K562 (cell line): ENCODE data around the gene APOM. TPM values are rescaled to one million over a fixed set of nuclear protein-coding genes. Genes with fewer than 3 reads are reported as not detected.
A peak's percentile ranks its signal among the peaks of the same experiment; 100 is the strongest.

Experiments
- ATF7 ChIP-seq: fragments of 450-650 bp; IDR thresholded peaks from 2 replicates; pipeline ENCODE4 v1.7.1; 2014; ENCODE audit warnings: mild to moderate bottlenecking, moderate library complexity
- GABPA ChIP-seq: fragments of 200-800 bp; sonication (Bioruptor generic); conservative IDR thresholded peaks from 2 replicates; pipeline ENCODE4 v1.6.1; 2016; ENCODE audit warnings: low read depth, missing genetic modification characterization, missing compliant biosample characterization
- GTF2E2 ChIP-seq: fragments of 200-800 bp; sonication (Bioruptor generic); IDR thresholded peaks from 2 replicates; pipeline ENCODE4 v1.6.1; 2016; ENCODE audit warnings: missing genetic modification characterization, missing compliant biosample characterization
- HDGF ChIP-seq: fragments of 450-650 bp; IDR thresholded peaks from 2 replicates; pipeline ENCODE4 v1.6.1; 2016
- LCOR ChIP-seq: sonication (generic); formaldehyde crosslinking; IDR thresholded peaks from 2 replicates; pipeline ENCODE4 v1.8.0; 2022; ENCODE audit warnings: mild to moderate bottlenecking, missing genetic modification reagents
- MED1 ChIP-seq: sonication (generic); formaldehyde crosslinking; IDR thresholded peaks from 2 replicates; pipeline ENCODE4 v1.8.1; 2023; ENCODE audit warnings: missing genetic modification reagents, borderline replicate concordance
- PRPF4 ChIP-seq: fragments of 200-400 bp; formaldehyde crosslinking; IDR thresholded peaks from one replicate; pipeline ENCODE4 v1.6.1; 2017; ENCODE audit warnings: low read length, low read depth, mild to moderate bottlenecking; ENCODE audit not compliant: insufficient read depth, poor library complexity, severe bottlenecking
- SREBF2 ChIP-seq: sonication (generic); formaldehyde crosslinking; IDR thresholded peaks from 2 replicates; pipeline ENCODE4 v1.4.0; 2020; ENCODE audit warnings: mild to moderate bottlenecking, missing genetic modification reagents
- TAF15 ChIP-seq: fragments of 200-400 bp; formaldehyde crosslinking; IDR thresholded peaks from 2 replicates; pipeline ENCODE4 v1.6.1; 2017; ENCODE audit warnings: mild to moderate bottlenecking, low read depth, low read length, moderate library complexity
- ZNF561 ChIP-seq: fragments of 450-650 bp; formaldehyde crosslinking; conservative IDR thresholded peaks from 2 replicates; pipeline ENCODE4 v1.4.0; 2020; ENCODE audit warnings: mild to moderate bottlenecking, moderate library complexity
- ZNF583 ChIP-seq: fragments of 250-450 bp; sonication (Bioruptor Pico); IDR thresholded peaks from 2 replicates; pipeline ENCODE4 v1.4.0; 2020
- ZNF707 ChIP-seq: fragments of 250-450 bp; sonication (Bioruptor Pico); conservative IDR thresholded peaks from 2 replicates; pipeline ENCODE4 v1.8.0; 2022; ENCODE audit warnings: inconsistent platforms, mild to moderate bottlenecking, moderate library complexity
- polyA plus RNA-seq, 8 experiments: library from polyadenylated mRNA; depleted of rRNA in 4 of 8; stranded (reverse) in 5 of 8; unstranded in 3 of 8; fragments of >200 nt; fragmentation: Nextera tagmentation in 2 of 8; fragmentation: Illumina TruSeq in 1 of 8; extraction: Ambion mirVana in 2 of 8; extraction: Trizol in 1 of 8; gene quantifications; 2 replicates each; pipeline versions ENCODE4 v1.2.1 to v1.2.3, GENCODE V29; 2011 to 2014; ENCODE audit warnings: inconsistent platforms in 1 of 8, missing spikeins in 1 of 8
- total RNA-seq, 7 experiments: library from RNA; depleted of rRNA in 6 of 7; stranded (reverse); fragments of >200 nt in 6 of 7; fragmentation: Illumina TruSeq in 2 of 7; extraction: Trizol in 2 of 7; gene quantifications; 2 replicates each; pipeline versions ENCODE4 v1.2.1 to v1.2.3, GENCODE V29; 2011 to 2021; ENCODE audit warnings: low replicate concordance in 1 of 7
- TF ChIP-seq, protein P1 (sequence below): IDR thresholded peaks from 2 replicates; pipeline ENCODE4 v1.6.1; 2016; ENCODE audit warnings: missing genetic modification characterization, missing compliant biosample characterization
- TF ChIP-seq, protein P2 (sequence below): sonication (generic); formaldehyde crosslinking; IDR thresholded peaks from 2 replicates; pipeline ENCODE4 v1.8.0; 2022; ENCODE audit warnings: mild to moderate bottlenecking, missing genetic modification reagents

Gene APOM
- total and polyA plus RNA-seq, 9 of the 15 experiments (the other 6 are each of a cell fraction or from before 2014, with no cell fraction given): 5.7 to 24.3 (median 10.4) TPM

DNA sequence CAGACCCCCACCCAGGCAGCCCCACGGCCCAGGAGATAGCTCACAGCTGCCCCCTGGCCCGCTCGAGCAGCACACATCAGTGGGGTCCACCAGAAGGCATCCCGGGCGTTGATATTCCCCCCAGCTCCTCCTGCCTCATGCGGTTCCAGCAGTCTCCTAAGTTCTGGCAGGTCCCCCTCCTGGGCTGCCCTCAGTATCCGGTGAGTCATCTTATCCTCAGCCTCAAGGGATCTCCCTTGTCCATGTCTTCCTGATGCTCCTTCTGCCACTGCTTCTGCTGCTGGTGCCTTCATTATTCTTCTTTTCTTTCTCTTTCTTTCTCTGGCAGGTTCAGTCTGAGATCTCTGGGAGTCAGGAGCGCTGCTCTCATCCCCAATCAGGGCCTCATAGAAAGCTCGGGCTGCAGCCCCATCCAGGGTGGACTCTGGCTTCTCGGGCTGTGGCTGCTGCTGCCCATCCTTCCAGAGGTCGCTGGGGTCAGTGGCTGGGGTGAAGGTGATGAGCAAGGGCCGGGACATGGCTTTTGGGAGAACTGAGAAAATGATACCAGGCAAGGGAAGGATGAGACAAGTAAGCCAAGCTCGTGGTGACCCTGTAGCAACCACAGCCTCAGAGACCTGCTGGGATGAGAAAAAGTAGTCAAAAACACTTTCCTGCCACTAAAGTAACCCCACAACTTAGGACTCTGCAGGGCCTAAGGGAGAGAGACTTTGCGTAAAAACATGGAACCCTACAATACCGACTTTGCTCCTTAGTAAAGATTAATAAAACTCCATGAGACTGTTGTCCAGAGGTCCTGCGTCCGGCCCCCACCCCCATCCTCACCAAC, 8.5 kb downstream of the APOM start (continued):
- TF ChIP-seq ZNF561 (CRISPR knock-in tag) (no peak; the same call in 1 of the 2 replicates), LCOR (CRISPR knock-in tag) (no peak; the same call in 1 of the 2 replicates), HDGF (peak; percentile 98), GABPA (tag) (no peak), PRPF4 (no peak), TAF15 (no peak), ATF7 (peak; percentile 55; the same call in 1 of the 2 replicates), MED1 (CRISPR knock-in tag) (no peak), GTF2E2 (tag) (no peak), ZNF583 (CRISPR knock-in tag) (0 out of 2 replicates have a peak, but pooled peaks have one; percentile 39), ZNF707 (CRISPR knock-in tag) (no peak), SREBF2 (CRISPR knock-in tag) (0 out of 2 replicates have a peak, but pooled peaks have one; percentile 2)
- TF ChIP-seq, protein P1, sequence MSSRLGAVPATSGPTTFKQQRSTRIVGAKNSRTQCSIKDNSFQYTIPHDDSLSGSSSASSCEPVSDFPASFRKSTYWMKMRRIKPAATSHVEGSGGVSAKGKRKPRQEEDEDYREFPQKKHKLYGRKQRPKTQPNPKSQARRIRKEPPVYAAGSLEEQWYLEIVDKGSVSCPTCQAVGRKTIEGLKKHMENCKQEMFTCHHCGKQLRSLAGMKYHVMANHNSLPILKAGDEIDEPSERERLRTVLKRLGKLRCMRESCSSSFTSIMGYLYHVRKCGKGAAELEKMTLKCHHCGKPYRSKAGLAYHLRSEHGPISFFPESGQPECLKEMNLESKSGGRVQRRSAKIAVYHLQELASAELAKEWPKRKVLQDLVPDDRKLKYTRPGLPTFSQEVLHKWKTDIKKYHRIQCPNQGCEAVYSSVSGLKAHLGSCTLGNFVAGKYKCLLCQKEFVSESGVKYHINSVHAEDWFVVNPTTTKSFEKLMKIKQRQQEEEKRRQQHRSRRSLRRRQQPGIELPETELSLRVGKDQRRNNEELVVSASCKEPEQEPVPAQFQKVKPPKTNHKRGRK (tag): no peak
- TF ChIP-seq, protein P2, sequence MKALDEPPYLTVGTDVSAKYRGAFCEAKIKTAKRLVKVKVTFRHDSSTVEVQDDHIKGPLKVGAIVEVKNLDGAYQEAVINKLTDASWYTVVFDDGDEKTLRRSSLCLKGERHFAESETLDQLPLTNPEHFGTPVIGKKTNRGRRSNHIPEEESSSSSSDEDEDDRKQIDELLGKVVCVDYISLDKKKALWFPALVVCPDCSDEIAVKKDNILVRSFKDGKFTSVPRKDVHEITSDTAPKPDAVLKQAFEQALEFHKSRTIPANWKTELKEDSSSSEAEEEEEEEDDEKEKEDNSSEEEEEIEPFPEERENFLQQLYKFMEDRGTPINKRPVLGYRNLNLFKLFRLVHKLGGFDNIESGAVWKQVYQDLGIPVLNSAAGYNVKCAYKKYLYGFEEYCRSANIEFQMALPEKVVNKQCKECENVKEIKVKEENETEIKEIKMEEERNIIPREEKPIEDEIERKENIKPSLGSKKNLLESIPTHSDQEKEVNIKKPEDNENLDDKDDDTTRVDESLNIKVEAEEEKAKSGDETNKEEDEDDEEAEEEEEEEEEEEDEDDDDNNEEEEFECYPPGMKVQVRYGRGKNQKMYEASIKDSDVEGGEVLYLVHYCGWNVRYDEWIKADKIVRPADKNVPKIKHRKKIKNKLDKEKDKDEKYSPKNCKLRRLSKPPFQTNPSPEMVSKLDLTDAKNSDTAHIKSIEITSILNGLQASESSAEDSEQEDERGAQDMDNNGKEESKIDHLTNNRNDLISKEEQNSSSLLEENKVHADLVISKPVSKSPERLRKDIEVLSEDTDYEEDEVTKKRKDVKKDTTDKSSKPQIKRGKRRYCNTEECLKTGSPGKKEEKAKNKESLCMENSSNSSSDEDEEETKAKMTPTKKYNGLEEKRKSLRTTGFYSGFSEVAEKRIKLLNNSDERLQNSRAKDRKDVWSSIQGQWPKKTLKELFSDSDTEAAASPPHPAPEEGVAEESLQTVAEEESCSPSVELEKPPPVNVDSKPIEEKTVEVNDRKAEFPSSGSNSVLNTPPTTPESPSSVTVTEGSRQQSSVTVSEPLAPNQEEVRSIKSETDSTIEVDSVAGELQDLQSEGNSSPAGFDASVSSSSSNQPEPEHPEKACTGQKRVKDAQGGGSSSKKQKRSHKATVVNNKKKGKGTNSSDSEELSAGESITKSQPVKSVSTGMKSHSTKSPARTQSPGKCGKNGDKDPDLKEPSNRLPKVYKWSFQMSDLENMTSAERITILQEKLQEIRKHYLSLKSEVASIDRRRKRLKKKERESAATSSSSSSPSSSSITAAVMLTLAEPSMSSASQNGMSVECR (CRISPR knock-in tag): no peak; the same call in 1 of the 2 replicates
